GM06990 (cell line): Measurements from ENCODE around the gene TOM1L2.

ENCODE experiments used
- DNase-seq: peaks from one replicate; pipeline ENCODE4 v3.0.0-alpha.2; 2011; ENCODE audit not compliant: insufficient read length; ENCODE audit errors: extremely low read depth
- H3K27me3 ChIP-seq: replicated peaks from 2 replicates; pipeline ENCODE4 v1.6.0; 2011; ENCODE audit warnings: low read length; ENCODE audit not compliant: control insufficient read depth, insufficient read depth
- H3K36me3 ChIP-seq: 2 replicates; pipeline ENCODE4 v1.5.1; 2011; ENCODE audit warnings: low read length; ENCODE audit not compliant: control insufficient read depth, insufficient read depth
- H3K4me3 ChIP-seq: replicated peaks from 2 replicates; pipeline ENCODE4 v1.5.1; 2011; ENCODE audit warnings: low read depth, mild to moderate bottlenecking, control low read depth, low read length
- CTCF ChIP-seq: IDR thresholded peaks from 2 replicates; pipeline ENCODE4 v1.5.1; 2011; ENCODE audit warnings: low read length, control low read depth, mild to moderate bottlenecking, inconsistent platforms; ENCODE audit not compliant: insufficient read depth, poor library complexity, severe bottlenecking

The TOM1L2 gene

GRCh38 chr17:17815062-17815406 lies 157.2 kb downstream of the TOM1L2 start:
- Histone ChIP-seq H3K36me3 (peaks cover 12% of the 10 kb centered on the region), H3K4me3 (no peak overlapping the region), H3K27me3 (no peaks in the 10 kb centered on the region)
- DNase-seq, result no peak
- TF ChIP-seq CTCF, result no peak

GRCh38 chr17:17814162-17815061 lies 157.8 kb downstream of the TOM1L2 start:
- H3K4me3 ChIP-seq, result no peak overlapping the region
- H3K36me3 ChIP-seq, result peaks cover 12% of the 10 kb centered on the region
- no peak for DNase-seq
- TF ChIP-seq CTCF, result no peak
- no peaks in the 10 kb centered on the region for H3K27me3 ChIP-seq

- DNase-seq, result no peak
- no peaks in the 10 kb centered on the region for H3K27me3 ChIP-seq
- H3K4me3 ChIP-seq, result no peak overlapping the region
- H3K36me3 ChIP-seq, result peaks cover 11% of the 10 kb centered on the region
- TF ChIP-seq CTCF, result no peak
Measured at GRCh38 chr17:17813725-17814095, 158.5 kb downstream of the TOM1L2 start.

GRCh38 chr17:17813055-17813724 lies 159.0 kb downstream of the TOM1L2 start:
- peaks cover 11% of the 10 kb centered on the region for H3K36me3 ChIP-seq
- no peak for TF ChIP-seq CTCF
- H3K4me3 ChIP-seq, result no peak overlapping the region
- DNase-seq, result no peak
- no peaks in the 10 kb centered on the region for H3K27me3 ChIP-seq

- no peaks in the 10 kb centered on the region for H3K27me3 ChIP-seq
- H3K36me3 ChIP-seq, result peaks cover 8% of the 10 kb centered on the region
- no peak overlapping the region for H3K4me3 ChIP-seq
- peak; percentile 99 for TF ChIP-seq CTCF
- peak; percentile 80 for DNase-seq
Measured at GRCh38 chr17:17812211-17813054, 159.8 kb downstream of the TOM1L2 start.
